Skeletal muscle tissue (tissue), 4 donors: ENCODE data around the gene TPRG1L. TPM values are rescaled to one million over a fixed set of nuclear protein-coding genes. Genes with fewer than 3 reads are reported as not detected.

Experiments used
- H3K27ac ChIP-seq: one replicate; pipeline ENCODE4 v1.7.0; 2013; ENCODE audit warnings: mild to moderate bottlenecking, low read depth, low read length, inconsistent platforms
- H3K27me3 ChIP-seq, 3 donors: one replicate each; pipeline ENCODE4 v1.7.0; 2013; ENCODE audit warnings: low read length in 3 of 3; ENCODE audit not compliant: control insufficient read depth in 3 of 3, insufficient read depth in 3 of 3
- H3K36me3 ChIP-seq, 3 donors: one replicate each; pipeline ENCODE4 v1.7.0; 2013; ENCODE audit warnings: low read length in 3 of 3; ENCODE audit not compliant: control insufficient read depth in 3 of 3, insufficient read depth in 3 of 3
- H3K4me1 ChIP-seq, 3 donors: one replicate each; pipeline ENCODE4 v1.7.0; 2013; ENCODE audit warnings: low read length in 3 of 3, mild to moderate bottlenecking in 3 of 3; ENCODE audit not compliant: control insufficient read depth in 3 of 3, insufficient read depth in 3 of 3
- H3K4me3 ChIP-seq, 3 donors: one replicate each; pipeline ENCODE4 v1.7.0; 2013; ENCODE audit warnings: low read length in 3 of 3
- H3K9ac ChIP-seq, 3 donors: one replicate each; pipeline ENCODE4 v1.7.0; 2013; ENCODE audit warnings: low read length in 3 of 3, mild to moderate bottlenecking in 3 of 3, moderate library complexity in 2 of 3, low read depth in 1 of 3
- H3K9me3 ChIP-seq, 3 donors: one replicate each; pipeline ENCODE4 v1.7.0; 2013; ENCODE audit warnings: low read length in 3 of 3; ENCODE audit not compliant: control insufficient read depth in 3 of 3
- total RNA-seq: library from RNA; depleted of rRNA; stranded (reverse); fragments of >200 nt; gene quantifications from one replicate; pipeline ENCODE4 v1.2.3, GENCODE V29; 2014
- donor health status: Osteomylitis.

The TPRG1L gene
- total RNA-seq, 1 donor from 2014 or later: 17.2 TPM

- no peaks in the 10 kb centered on the region for H3K9me3 ChIP-seq
- H3K4me3 ChIP-seq: no peak overlapping the region
- peaks cover 12 to 13% (median 12%) of the 10 kb centered on the region in 3 donors for H3K36me3 ChIP-seq
- H3K4me1 ChIP-seq: peaks cover 13 to 26% (median 13%) of the 10 kb centered on the region in 3 donors
- H3K9ac ChIP-seq: no peak overlapping the region
- H3K27me3 ChIP-seq: peaks cover 35 to 52% (median 44%) of the 10 kb centered on the region in 3 donors
- no peak overlapping the region for H3K27ac ChIP-seq
These were observed 26.5 kb downstream of the TPRG1L start for GRCh38 chr1:3651026-3651929.

GRCh38 chr1:3651930-3652547 lies 27.2 kb downstream of the TPRG1L start, which contains the start of gene TP73:
TP73 (plus strand) TSS chr1:3652516; CDS start chr1:3682366, 29,850 bp downstream.
- no peak within 1 kb of the TSS for H3K9ac ChIP-seq
- H3K4me1 ChIP-seq: peaks cover 13 to 26% (median 13%) of the 10 kb centered on the region in 3 donors
- peak within 1 kb of the TSS in 1 of 3 donors; percentile 13 for H3K4me3 ChIP-seq
- H3K27ac ChIP-seq: no peak within 1 kb of the TSS
- no peaks in the 10 kb centered on the region for H3K9me3 ChIP-seq
- H3K27me3 ChIP-seq: peaks cover 35 to 60% (median 44%) of the 10 kb centered on the region in 3 donors
- H3K36me3 ChIP-seq: peaks cover 4 to 6% (median 5%) of the 10 kb centered on the region in 3 donors

GRCh38 chr1:3652548-3653285 lies 27.9 kb downstream of the TPRG1L start:
- Histone ChIP-seq H3K9ac (no peak overlapping the region), H3K36me3 (no peaks in the 10 kb centered on the region), H3K9me3 (no peaks in the 10 kb centered on the region), H3K27me3 (peaks cover 37 to 66% (median 44%) of the 10 kb centered on the region in 3 donors), H3K27ac (no peak overlapping the region), H3K4me1 (peaks cover 13 to 26% (median 13%) of the 10 kb centered on the region in 3 donors), H3K4me3 (peak overlapping the region in 1 of 3 donors; percentile 13)

GRCh38 chr1:3653286-3653618 lies 28.4 kb downstream of the TPRG1L start:
- Histone ChIP-seq H3K4me3 (no peak overlapping the region), H3K27ac (no peak overlapping the region), H3K9me3 (no peaks in the 10 kb centered on the region), H3K4me1 (peaks cover 13 to 26% (median 13%) of the 10 kb centered on the region in 3 donors), H3K36me3 (no peaks in the 10 kb centered on the region), H3K27me3 (peaks cover 39 to 71% (median 44%) of the 10 kb centered on the region in 3 donors), H3K9ac (no peak overlapping the region)

GRCh38 chr1:3654549-3655281 lies 29.9 kb downstream of the TPRG1L start:
- Histone ChIP-seq H3K4me3 (no peak overlapping the region), H3K27ac (no peak overlapping the region), H3K27me3 (peaks cover 39 to 73% (median 44%) of the 10 kb centered on the region in 3 donors)

GRCh38 chr1:3656450-3657095 lies 31.8 kb downstream of the TPRG1L start:
- peaks cover 27 to 60% (median 32%) of the 10 kb centered on the region in 3 donors for H3K27me3 ChIP-seq
- H3K9me3 ChIP-seq: no peaks in the 10 kb centered on the region
- peaks cover 0 to 9% (median 2%) of the 10 kb centered on the region in 3 donors for H3K4me1 ChIP-seq
- no peak overlapping the region for H3K27ac ChIP-seq
- no peaks in the 10 kb centered on the region for H3K36me3 ChIP-seq
- H3K4me3 ChIP-seq: no peak overlapping the region
- no peak overlapping the region for H3K9ac ChIP-seq

More at GRCh38 chr1:3654549-3655281, 29.9 kb downstream of the TPRG1L start:
- H3K4me1 ChIP-seq: peaks cover 6 to 15% (median 7%) of the 10 kb centered on the region in 3 donors
- H3K9ac ChIP-seq: no peak overlapping the region
- no peaks in the 10 kb centered on the region for H3K9me3 ChIP-seq
- no peaks in the 10 kb centered on the region for H3K36me3 ChIP-seq

- Histone ChIP-seq H3K27me3 (peaks cover 25 to 58% (median 27%) of the 10 kb centered on the region in 3 donors), H3K4me1 (peaks cover 0 to 9% (median 0%) of the 10 kb centered on the region in 3 donors), H3K4me3 (no peak overlapping the region), H3K27ac (no peak overlapping the region), H3K9me3 (no peaks in the 10 kb centered on the region), H3K9ac (no peak overlapping the region), H3K36me3 (no peaks in the 10 kb centered on the region)
These were observed 32.3 kb downstream of the TPRG1L start for GRCh38 chr1:3657096-3657475.

GRCh38 chr1:3657578-3658230 lies 32.9 kb downstream of the TPRG1L start:
- H3K9me3 ChIP-seq: no peaks in the 10 kb centered on the region
- H3K27me3 ChIP-seq: peaks cover 21 to 54% (median 25%) of the 10 kb centered on the region in 3 donors
- H3K4me1 ChIP-seq: peaks cover 0 to 6% (median 0%) of the 10 kb centered on the region in 3 donors
- H3K36me3 ChIP-seq: no peaks in the 10 kb centered on the region
- no peak overlapping the region for H3K9ac ChIP-seq
- H3K27ac ChIP-seq: no peak overlapping the region
- H3K4me3 ChIP-seq: no peak overlapping the region
